ENCODE measurements around the gene SEC22A.
"Not testable (repeated sequence)": the region's sequence is repeated elsewhere in the genome, so short reads cannot be mapped to it uniquely, and the experiment has no call there.

The SEC22A gene

DNA sequence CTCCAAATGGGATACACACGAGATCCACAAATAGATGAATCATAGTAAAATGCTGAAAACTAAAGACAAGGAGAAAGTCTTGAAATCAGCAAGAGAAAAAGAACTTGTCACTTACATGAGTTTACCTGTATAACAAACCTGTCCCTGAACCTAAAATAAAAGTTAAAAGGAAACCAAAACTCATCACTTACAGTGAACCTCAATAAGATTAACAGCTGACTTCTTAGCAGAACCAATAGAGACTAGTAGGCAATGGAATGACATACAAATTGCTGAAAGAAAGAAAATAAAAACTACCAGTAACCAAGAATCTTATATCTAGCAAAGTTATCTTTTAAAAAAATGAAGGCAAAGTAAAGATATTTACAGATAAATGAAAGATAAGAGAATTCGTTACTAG is 27.4 kb downstream of the SEC22A start:
- Histone ChIP-seq H3K4me1 (ENCODE audit: control insufficient read depth in 2 of 2, insufficient read depth in 1 of 2, low read depth in 1 of 2, low read length in 2 of 2) (no peaks in the 10 kb centered on the region), H3K23ac (ENCODE audit: low read depth, low read length, poor library complexity) (no peak overlapping the region), H4K91ac (ENCODE audit: low read depth, low read length, poor library complexity) (no peak overlapping the region), H3K9ac (ENCODE audit: low read depth, low read length, poor library complexity) (no peak overlapping the region), H3K4ac (ENCODE audit: low read length) (no peak overlapping the region), H2BK12ac (ENCODE audit: low read length) (no peak overlapping the region), H2AK5ac (ENCODE audit: low read depth, low read length) (no peak overlapping the region), H3K36me3 (replicated peaks in 1 of 2; ENCODE audit: control insufficient read depth in 2 of 2, insufficient read depth in 2 of 2, low read length in 2 of 2) (peaks cover 2 to 57% of the 10 kb centered on the region in 2 donors), H3K4me2 (ENCODE audit: insufficient read depth, low read length, poor library complexity, severe bottlenecking) (no peak overlapping the region), H4K8ac (ENCODE audit: low read depth, low read length) (no peak overlapping the region), H3K79me1 (ENCODE audit: low read depth, low read length) (no peaks in the 10 kb centered on the region), H3K9me3 (replicated peaks in 1 of 2; ENCODE audit: control insufficient read depth in 2 of 2, insufficient read depth in 1 of 2, low read depth in 1 of 2, low read length in 2 of 2) (peaks cover 1 to 41% of the 10 kb centered on the region in 2 donors), H3K4me3 (ENCODE audit: low read length in 2 of 2) (no peak overlapping the region), H3K18ac (ENCODE audit: low read length) (no peak overlapping the region), H3K14ac (ENCODE audit: low read length) (no peak overlapping the region), H3K27me3 (ENCODE audit: control insufficient read depth in 3 of 3, insufficient read depth in 3 of 3, low read depth in 1 of 3, low read length in 3 of 3) (no peaks in the 10 kb centered on the region), H2BK5ac (ENCODE audit: low read length) (no peak overlapping the region), H3K27ac (replicated peaks; ENCODE audit: low read length) (no peak overlapping the region), H2BK15ac (ENCODE audit: low read length) (no peak overlapping the region), H2BK120ac (ENCODE audit: low read depth, low read length) (no peak overlapping the region), H2AFZ (ENCODE audit: low read length) (no peak overlapping the region)
- no CpG with 5 or more reads among the region's 2 CpGs for WGBS, 2 donors (ENCODE audit: extremely low coverage in 2 of 2, insufficient read length in 2 of 2, insufficient replicate concordance in 1 of 2)
- DNase-seq (ENCODE audit: low spot score), result no peak

DNA sequence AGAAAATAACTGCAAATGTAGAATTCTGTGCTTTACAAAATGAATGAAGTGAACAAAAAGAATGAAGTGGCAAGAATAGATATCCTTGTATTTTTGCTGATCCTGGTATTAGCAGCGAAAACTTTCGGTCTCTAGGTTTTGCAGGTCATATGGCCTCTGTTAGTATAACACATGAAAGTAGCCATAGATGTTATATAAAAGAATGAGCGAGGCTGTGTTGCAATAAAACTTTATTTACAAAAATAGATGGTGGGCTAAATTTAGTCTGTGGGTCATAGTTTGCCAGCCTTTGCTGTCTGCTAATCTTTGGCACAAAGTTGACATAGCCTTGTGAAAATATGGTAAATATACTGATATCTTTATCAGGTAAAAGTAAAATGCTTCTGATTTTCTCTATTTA is 35.2 kb downstream of the SEC22A start:
- no peak overlapping the region for H2AK5ac ChIP-seq (ENCODE audit: low read depth, low read length)
- no peak overlapping the region for H2AFZ ChIP-seq (ENCODE audit: low read length)
- no peaks in the 10 kb centered on the region for H3K79me1 ChIP-seq (ENCODE audit: low read depth, low read length)
- no peak overlapping the region for H2BK15ac ChIP-seq (ENCODE audit: low read length)
- H3K9me3 ChIP-seq (replicated peaks in 1 of 2; ENCODE audit: control insufficient read depth in 2 of 2, insufficient read depth in 1 of 2, low read depth in 1 of 2, low read length in 2 of 2), result peaks cover 0 to 10% of the 10 kb centered on the region in 2 donors
- H3K14ac ChIP-seq (ENCODE audit: low read length), result no peak overlapping the region
- H3K4ac ChIP-seq (ENCODE audit: low read length), result no peak overlapping the region
- H3K4me2 ChIP-seq (ENCODE audit: insufficient read depth, low read length, poor library complexity, severe bottlenecking), result no peak overlapping the region
- H3K4me3 ChIP-seq (ENCODE audit: low read length in 2 of 2), result no peak overlapping the region
- H3K36me3 ChIP-seq (replicated peaks in 1 of 2; ENCODE audit: control insufficient read depth in 2 of 2, insufficient read depth in 2 of 2, low read length in 2 of 2), result peaks cover 2 to 38% of the 10 kb centered on the region in 2 donors
- H3K4me1 ChIP-seq (ENCODE audit: control insufficient read depth in 2 of 2, insufficient read depth in 1 of 2, low read depth in 1 of 2, low read length in 2 of 2), result no peaks in the 10 kb centered on the region
- H3K27ac ChIP-seq (replicated peaks; ENCODE audit: low read length), result no peak overlapping the region
- H3K18ac ChIP-seq (ENCODE audit: low read length), result no peak overlapping the region
- DNase-seq (ENCODE audit: low spot score), result no peak
- H2BK12ac ChIP-seq (ENCODE audit: low read length), result no peak overlapping the region
- H2BK120ac ChIP-seq (ENCODE audit: low read depth, low read length), result no peak overlapping the region
- no peak overlapping the region for H4K8ac ChIP-seq (ENCODE audit: low read depth, low read length)
- H3K23ac ChIP-seq (ENCODE audit: low read depth, low read length, poor library complexity), result no peak overlapping the region
- no CpG with 5 or more reads among the region's 3 CpGs for WGBS, 2 donors (ENCODE audit: extremely low coverage in 2 of 2, insufficient read length in 2 of 2, insufficient replicate concordance in 1 of 2)
- no peaks in the 10 kb centered on the region for H3K27me3 ChIP-seq (ENCODE audit: control insufficient read depth in 3 of 3, insufficient read depth in 3 of 3, low read depth in 1 of 3, low read length in 3 of 3)
- no peak overlapping the region for H4K91ac ChIP-seq (ENCODE audit: low read depth, low read length, poor library complexity)
- no peak overlapping the region for H3K9ac ChIP-seq (ENCODE audit: low read depth, low read length, poor library complexity)
- H2BK5ac ChIP-seq (ENCODE audit: low read length), result no peak overlapping the region

DNA sequence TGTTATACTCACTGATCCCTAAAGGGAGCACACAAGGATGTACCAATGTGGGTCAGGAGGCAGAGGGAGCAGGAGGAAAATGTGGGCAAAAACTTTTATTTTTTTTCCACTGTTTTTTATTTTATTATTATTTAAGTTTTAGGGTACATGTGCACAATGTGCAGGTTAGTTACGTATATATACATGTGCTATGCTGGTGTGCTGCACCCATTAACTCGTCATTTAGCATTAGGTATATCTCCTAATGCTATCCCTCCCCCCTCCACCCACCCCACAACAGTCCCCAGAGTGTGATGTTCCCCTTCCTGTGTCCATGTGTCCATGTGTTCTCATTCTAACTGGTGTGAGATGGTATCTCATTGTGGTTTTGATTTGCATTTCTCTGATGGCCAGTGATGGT is 37.4 kb downstream of the SEC22A start:
- H2AK5ac ChIP-seq (ENCODE audit: low read depth, low read length); H3K27ac ChIP-seq (replicated peaks; ENCODE audit: low read length); H3K9me3 ChIP-seq (replicated peaks in 1 of 2; ENCODE audit: control insufficient read depth in 2 of 2, insufficient read depth in 1 of 2, low read depth in 1 of 2, low read length in 2 of 2); H3K18ac ChIP-seq (ENCODE audit: low read length); H3K27me3 ChIP-seq (ENCODE audit: control insufficient read depth in 3 of 3, insufficient read depth in 3 of 3, low read depth in 1 of 3, low read length in 3 of 3); H3K4ac ChIP-seq (ENCODE audit: low read length); H3K4me3 ChIP-seq (ENCODE audit: low read length in 2 of 2); H2BK15ac ChIP-seq (ENCODE audit: low read length); H3K4me2 ChIP-seq (ENCODE audit: insufficient read depth, low read length, poor library complexity, severe bottlenecking); H3K4me1 ChIP-seq (ENCODE audit: control insufficient read depth in 2 of 2, insufficient read depth in 1 of 2, low read depth in 1 of 2, low read length in 2 of 2); H3K9ac ChIP-seq (ENCODE audit: low read depth, low read length, poor library complexity); H2BK120ac ChIP-seq (ENCODE audit: low read depth, low read length); H2BK12ac ChIP-seq (ENCODE audit: low read length); H2AFZ ChIP-seq (ENCODE audit: low read length); H3K79me1 ChIP-seq (ENCODE audit: low read depth, low read length); H3K23ac ChIP-seq (ENCODE audit: low read depth, low read length, poor library complexity); H2BK5ac ChIP-seq (ENCODE audit: low read length); H4K8ac ChIP-seq (ENCODE audit: low read depth, low read length); H3K14ac ChIP-seq (ENCODE audit: low read length); DNase-seq (ENCODE audit: low spot score); H4K91ac ChIP-seq (ENCODE audit: low read depth, low read length, poor library complexity): not testable (repeated sequence)
- H3K36me3 ChIP-seq (replicated peaks in 1 of 2; ENCODE audit: control insufficient read depth in 2 of 2, insufficient read depth in 2 of 2, low read length in 2 of 2), result peaks cover 0 to 20% of the 10 kb centered on the region in 2 donors
- WGBS, 2 donors (ENCODE audit: extremely low coverage in 2 of 2, insufficient read length in 2 of 2, insufficient replicate concordance in 1 of 2), result no CpG with 5 or more reads among the region's 2 CpGs

DNA sequence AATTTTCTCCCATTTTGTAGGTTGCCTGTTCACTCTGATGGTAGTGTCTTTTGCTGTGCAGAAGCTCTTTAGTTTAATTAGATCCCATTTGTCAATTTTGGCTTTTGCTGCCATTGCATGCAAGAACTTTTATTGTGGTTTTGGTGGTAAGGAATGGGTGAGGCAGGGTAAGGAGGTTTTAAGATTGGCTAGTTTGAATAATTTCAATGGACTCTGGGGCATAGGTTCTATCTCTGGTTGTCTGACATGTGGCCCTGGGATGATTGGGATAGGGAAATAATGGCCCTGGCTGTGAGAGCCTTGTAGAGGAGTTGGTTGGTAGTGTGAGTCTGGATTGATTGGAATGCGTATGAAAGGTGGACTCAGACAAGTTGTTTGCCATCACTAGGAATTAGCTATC is 38.0 kb downstream of the SEC22A start:
- H3K9ac ChIP-seq (ENCODE audit: low read depth, low read length, poor library complexity), result no peak overlapping the region
- H2BK15ac ChIP-seq (ENCODE audit: low read length), result no peak overlapping the region
- no peak overlapping the region for H3K27ac ChIP-seq (replicated peaks; ENCODE audit: low read length)
- H2AFZ ChIP-seq (ENCODE audit: low read length), result no peak overlapping the region
- no peak overlapping the region for H3K4me2 ChIP-seq (ENCODE audit: insufficient read depth, low read length, poor library complexity, severe bottlenecking)
- peaks cover 0 to 18% of the 10 kb centered on the region in 2 donors for H3K36me3 ChIP-seq (replicated peaks in 1 of 2; ENCODE audit: control insufficient read depth in 2 of 2, insufficient read depth in 2 of 2, low read length in 2 of 2)
- no peak overlapping the region for H4K8ac ChIP-seq (ENCODE audit: low read depth, low read length)
- H3K4me1 ChIP-seq (ENCODE audit: control insufficient read depth in 2 of 2, insufficient read depth in 1 of 2, low read depth in 1 of 2, low read length in 2 of 2), result no peaks in the 10 kb centered on the region
- no peak overlapping the region for H2BK5ac ChIP-seq (ENCODE audit: low read length)
- no peaks in the 10 kb centered on the region for H3K79me1 ChIP-seq (ENCODE audit: low read depth, low read length)
- H2BK12ac ChIP-seq (ENCODE audit: low read length), result no peak overlapping the region
- WGBS, 2 donors (ENCODE audit: extremely low coverage in 2 of 2, insufficient read length in 2 of 2, insufficient replicate concordance in 1 of 2), result no CpG with 5 or more reads among the region's 1 CpG
- H3K4me3 ChIP-seq (ENCODE audit: low read length in 2 of 2), result no peak overlapping the region
- no peak overlapping the region for H3K4ac ChIP-seq (ENCODE audit: low read length)
- H3K14ac ChIP-seq (ENCODE audit: low read length), result no peak overlapping the region
- H4K91ac ChIP-seq (ENCODE audit: low read depth, low read length, poor library complexity), result no peak overlapping the region
- H3K27me3 ChIP-seq (ENCODE audit: control insufficient read depth in 3 of 3, insufficient read depth in 3 of 3, low read depth in 1 of 3, low read length in 3 of 3), result no peaks in the 10 kb centered on the region
- no peak overlapping the region for H2AK5ac ChIP-seq (ENCODE audit: low read depth, low read length)
- H3K9me3 ChIP-seq (replicated peaks in 1 of 2; ENCODE audit: control insufficient read depth in 2 of 2, insufficient read depth in 1 of 2, low read depth in 1 of 2, low read length in 2 of 2), result no peaks in the 10 kb centered on the region
- DNase-seq (ENCODE audit: low spot score), result no peak
- no peak overlapping the region for H3K18ac ChIP-seq (ENCODE audit: low read length)
- no peak overlapping the region for H3K23ac ChIP-seq (ENCODE audit: low read depth, low read length, poor library complexity)
- no peak overlapping the region for H2BK120ac ChIP-seq (ENCODE audit: low read depth, low read length)
